Mucosa of rectum (tissue), 2 donors: Measurements from ENCODE around the gene SDF2L1.
"Not testable (repeated sequence)": the region's sequence is repeated elsewhere in the genome, so short reads cannot be mapped to it uniquely, and the experiment has no call there.

Experiments
- H3K27ac ChIP-seq, 2 donors: one replicate each; pipeline ENCODE4 v1.7.0; 2013; ENCODE audit warnings: inconsistent platforms in 2 of 2, low read depth in 2 of 2, low read length in 2 of 2
- H3K27me3 ChIP-seq, 2 donors: one replicate each; pipeline ENCODE4 v1.7.0; 2013; ENCODE audit warnings: low read length in 2 of 2; ENCODE audit not compliant: control insufficient read depth in 2 of 2, insufficient read depth in 2 of 2
- H3K36me3 ChIP-seq, 2 donors: one replicate each; pipeline ENCODE4 v1.7.0; 2013; ENCODE audit warnings: low read length in 2 of 2; ENCODE audit not compliant: control insufficient read depth in 2 of 2, insufficient read depth in 2 of 2
- H3K4me1 ChIP-seq, 2 donors: one replicate each; pipeline ENCODE4 v1.7.0; 2013; ENCODE audit warnings: low read length in 2 of 2, mild to moderate bottlenecking in 1 of 2; ENCODE audit not compliant: control insufficient read depth in 2 of 2, insufficient read depth in 2 of 2
- H3K4me3 ChIP-seq, 2 donors: one replicate each; pipeline ENCODE4 v1.7.0; 2013; ENCODE audit warnings: low read length in 2 of 2
- H3K9ac ChIP-seq, 2 donors: one replicate each; pipeline ENCODE4 v1.7.0; 2013; ENCODE audit warnings: low read length in 2 of 2, low read depth in 1 of 2, mild to moderate bottlenecking in 1 of 2
- H3K9me3 ChIP-seq, 2 donors: one replicate each; pipeline ENCODE4 v1.7.0; 2013; ENCODE audit warnings: low read length in 2 of 2; ENCODE audit not compliant: control insufficient read depth in 2 of 2
- donor health status: healthy.
- donor health status: Normal muscosa, but diverticular disease.

Gene SDF2L1

DNA sequence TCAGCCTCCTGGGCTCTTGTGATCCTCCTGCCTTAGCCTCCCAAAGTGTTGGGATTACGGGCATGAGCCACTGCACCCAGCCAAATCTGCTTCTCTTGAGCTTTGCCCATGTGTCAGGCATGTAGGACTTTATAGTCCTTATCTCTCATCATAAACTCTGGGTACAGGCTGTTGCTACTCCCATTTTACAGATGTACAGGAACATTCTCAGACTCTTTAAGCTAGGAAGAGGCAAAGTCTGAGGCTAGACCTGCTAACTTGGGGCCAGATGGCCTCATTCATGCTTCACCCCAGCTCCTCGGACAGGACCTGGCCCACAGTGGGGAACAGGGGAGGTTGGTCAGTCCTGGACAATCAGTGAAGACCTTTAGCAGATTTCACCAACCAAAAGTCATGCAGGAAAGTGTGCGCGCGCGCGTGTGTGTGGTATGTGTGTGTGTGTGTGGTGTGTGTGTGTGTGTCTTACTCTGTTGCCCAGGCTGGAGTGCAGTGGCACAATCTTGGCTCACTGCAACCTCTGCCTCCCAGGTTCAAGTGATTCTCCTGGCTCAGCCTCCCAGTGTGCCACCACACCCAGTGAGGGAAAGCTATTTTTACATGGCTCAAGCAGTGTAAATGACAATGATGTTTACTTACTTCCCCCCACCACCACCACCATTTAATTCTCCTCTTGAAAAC is 36.1 kb upstream of the SDF2L1 start:
- Histone ChIP-seq H3K9ac (no peak overlapping the region), H3K4me1 (peaks cover 0 to 11% of the 10 kb centered on the region in 2 donors), H3K36me3 (peaks cover 4 to 9% of the 10 kb centered on the region in 2 donors), H3K27me3 (no peaks in the 10 kb centered on the region), H3K9me3 (no peaks in the 10 kb centered on the region), H3K4me3 (peak overlapping the region in 1 of 2 donors; percentile 53), H3K27ac (peak overlapping the region in 1 of 2 donors; percentile 34)

GRCh38 chr22:21606775-21607174 is 35.3 kb upstream of the SDF2L1 start:
- H3K36me3 ChIP-seq: peaks cover 9 to 17% of the 10 kb centered on the region in 2 donors
- no peaks in the 10 kb centered on the region for H3K27me3 ChIP-seq
- H3K9ac ChIP-seq: no peak overlapping the region
- H3K4me3 ChIP-seq: no peak overlapping the region
- H3K9me3 ChIP-seq: no peaks in the 10 kb centered on the region
- H3K27ac ChIP-seq: peak overlapping the region in 1 of 2 donors; percentile 34
- H3K4me1 ChIP-seq: peaks cover 0 to 11% of the 10 kb centered on the region in 2 donors

GRCh38 chr22:21609556-21610157 is 32.4 kb upstream of the SDF2L1 start:
- not testable (repeated sequence) for H3K4me3 ChIP-seq, H3K27me3 ChIP-seq
- peaks cover 0 to 11% of the 10 kb centered on the region in 2 donors for H3K4me1 ChIP-seq

GRCh38 chr22:21611210-21611977 is 30.7 kb upstream of the SDF2L1 start:
- Histone ChIP-seq H3K4me1 (peaks cover 0 to 8% of the 10 kb centered on the region in 2 donors), H3K4me3 (no peak overlapping the region), H3K36me3 (peaks cover 17 to 28% of the 10 kb centered on the region in 2 donors), H3K9ac (no peak overlapping the region), H3K9me3 (no peaks in the 10 kb centered on the region), H3K27me3 (no peaks in the 10 kb centered on the region), H3K27ac (no peak overlapping the region)

More at GRCh38 chr22:21609556-21610157, 32.4 kb upstream of the SDF2L1 start:
- not testable (repeated sequence) for H3K9ac ChIP-seq, H3K27ac ChIP-seq, H3K9me3 ChIP-seq
- H3K36me3 ChIP-seq: peaks cover 17 to 28% of the 10 kb centered on the region in 2 donors

GRCh38 chr22:21612858-21613257 is 29.2 kb upstream of the SDF2L1 start:
- Histone ChIP-seq H3K27ac (no peak overlapping the region), H3K27me3 (no peaks in the 10 kb centered on the region), H3K4me3 (no peak overlapping the region), H3K9me3 (no peaks in the 10 kb centered on the region), H3K36me3 (peaks cover 17 to 28% of the 10 kb centered on the region in 2 donors), H3K4me1 (peaks cover 0 to 3% of the 10 kb centered on the region in 2 donors), H3K9ac (no peak overlapping the region)

GRCh38 chr22:21613553-21614233 is 28.4 kb upstream of the SDF2L1 start:
- H3K9me3 ChIP-seq: no peaks in the 10 kb centered on the region
- H3K36me3 ChIP-seq: peaks cover 17 to 28% of the 10 kb centered on the region in 2 donors
- H3K4me1 ChIP-seq: peaks cover 0 to 3% of the 10 kb centered on the region in 2 donors
- no peaks in the 10 kb centered on the region for H3K27me3 ChIP-seq
- no peak overlapping the region for H3K4me3 ChIP-seq
- H3K9ac ChIP-seq: no peak overlapping the region
- no peak overlapping the region for H3K27ac ChIP-seq

DNA sequence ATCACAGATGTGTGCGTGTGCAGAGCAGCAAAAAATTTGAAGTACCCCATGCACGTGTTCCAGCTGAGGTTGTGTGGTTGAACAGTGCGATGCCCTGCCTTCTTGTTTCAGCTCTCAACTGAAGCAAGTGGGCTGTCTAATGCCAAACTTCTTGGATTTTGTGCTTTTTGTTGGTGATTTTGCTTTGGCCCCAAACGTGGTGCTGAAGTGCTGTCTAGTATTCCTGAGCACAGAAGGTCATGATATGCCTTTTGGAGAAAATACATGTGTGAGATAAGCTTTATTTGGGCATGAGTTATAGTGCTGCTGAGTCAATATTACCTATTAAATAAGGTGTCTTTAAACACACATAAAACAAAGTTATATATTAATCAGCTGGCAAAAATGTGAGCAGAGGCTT is 26.4 kb upstream of the SDF2L1 start:
- no peaks in the 10 kb centered on the region for H3K9me3 ChIP-seq
- no peaks in the 10 kb centered on the region for H3K27me3 ChIP-seq
- H3K4me1 ChIP-seq: peaks cover 0 to 3% of the 10 kb centered on the region in 2 donors
- no peak overlapping the region for H3K9ac ChIP-seq
- H3K27ac ChIP-seq: no peak overlapping the region
- no peak overlapping the region for H3K4me3 ChIP-seq
- H3K36me3 ChIP-seq: peaks cover 22 to 36% of the 10 kb centered on the region in 2 donors

GRCh38 chr22:21617337-21617736 is 24.8 kb upstream of the SDF2L1 start:
- H3K27ac ChIP-seq, H3K9me3 ChIP-seq, H3K4me1 ChIP-seq, H3K4me3 ChIP-seq, H3K27me3 ChIP-seq, H3K9ac ChIP-seq: not testable (repeated sequence)
- H3K36me3 ChIP-seq: peaks cover 18 to 29% of the 10 kb centered on the region in 2 donors

DNA sequence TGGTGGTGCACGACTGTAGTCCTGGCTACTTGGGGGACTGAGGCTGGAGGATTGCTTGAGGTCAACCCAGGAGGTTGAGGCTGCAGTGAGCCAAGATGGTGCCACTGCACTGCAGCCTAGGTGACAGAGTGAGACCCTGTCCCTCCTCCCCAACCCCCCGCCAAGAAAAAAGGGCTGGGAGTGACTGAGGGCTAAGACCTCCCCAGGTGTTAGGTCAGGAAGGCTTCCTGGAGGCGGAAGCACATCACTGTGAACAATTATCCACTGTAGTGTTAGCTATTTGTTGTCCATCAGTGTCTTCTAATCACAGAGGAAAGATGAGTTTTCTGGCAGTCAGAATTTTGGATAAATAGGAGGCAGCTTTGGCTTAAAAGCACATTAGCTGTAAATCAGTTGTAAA is 21.1 kb upstream of the SDF2L1 start:
- Histone ChIP-seq H3K4me3 (no peak overlapping the region), H3K4me1 (peaks cover 0 to 4% of the 10 kb centered on the region in 2 donors), H3K9ac (no peak overlapping the region), H3K27me3 (no peaks in the 10 kb centered on the region), H3K27ac (no peak overlapping the region), H3K36me3 (peaks cover 23 to 24% of the 10 kb centered on the region in 2 donors), H3K9me3 (no peaks in the 10 kb centered on the region)
